Measurements from ENCODE around the gene SPATA22. TPM values are rescaled to one million over a fixed set of nuclear protein-coding genes. Genes with fewer than 3 reads are reported as not detected.
"Not testable (repeated sequence)": the region's sequence is repeated elsewhere in the genome, so short reads cannot be mapped to it uniquely, and the experiment has no call there.

The SPATA22 gene
- total RNA-seq, 1 experiment from 2014 or later, result not detected

DNA sequence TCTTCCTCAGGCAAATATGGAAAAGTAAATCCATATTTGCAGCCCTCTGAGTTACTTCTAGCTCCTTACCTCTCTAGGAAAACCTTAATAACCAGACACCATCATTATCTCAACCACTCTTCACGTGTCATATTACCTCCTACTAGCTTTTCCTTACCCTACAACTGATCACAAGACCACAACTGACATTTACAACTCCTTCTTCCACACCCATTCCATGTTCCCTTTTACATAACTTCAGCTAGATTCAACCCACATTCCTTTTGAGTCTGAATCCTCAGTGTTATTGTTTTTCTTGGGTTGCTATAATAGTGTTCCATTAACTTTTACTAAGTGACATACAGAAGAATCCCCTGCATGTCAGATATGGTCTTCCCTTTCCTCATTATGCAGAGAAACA lies 33.3 kb downstream of the SPATA22 start:
- intact Hi-C loops (cut with micrococcal nuclease), result no loop called here
- no peaks in the 10 kb centered on the region for H3K9me3 ChIP-seq (ENCODE audit: low read length)
- POLR2A ChIA-PET (ENCODE audit: unreplicated experiment), result no interaction called here
- peaks cover 28% of the 10 kb centered on the region for H3K27me3 ChIP-seq (ENCODE audit: low read length)
- no peak overlapping the region for H3K4me2 ChIP-seq (ENCODE audit: low read length)
- no peak overlapping the region for H3K9ac ChIP-seq (ENCODE audit: low read length)
- DNase-seq (no peak), ATAC-seq (no peak)
- no peak overlapping the region for H3K4me3 ChIP-seq (ENCODE audit: low read length)
- H4K20me1 ChIP-seq (ENCODE audit: low read length), result no peaks in the 10 kb centered on the region
- no peaks in the 10 kb centered on the region for H3K9me2 ChIP-seq (replicated peaks; ENCODE audit: low read length)
- CTCF ChIA-PET, result no interaction called here
- no peaks in the 10 kb centered on the region for H3K4me1 ChIP-seq (ENCODE audit: insufficient read depth, low read length)
- no peaks in the 10 kb centered on the region for H3K79me2 ChIP-seq (ENCODE audit: low read length)
- no peaks in the 10 kb centered on the region for H3K36me3 ChIP-seq (ENCODE audit: low read depth, low read length)
- no TSS peak for BruUV-seq (replicated peaks)
- H2AFZ ChIP-seq (ENCODE audit: low read length), result no peak overlapping the region
- no peaks in the 10 kb centered on the region for H3F3A ChIP-seq (ENCODE audit: low read length, unreplicated experiment)
- TF ChIP-seq EZH2 (IDR thresholded peaks at IDR 0.05; ENCODE audit: low read length, unreplicated experiment) (no peak), EZH2phosphoT487 (IDR thresholded peaks at IDR 0.05; ENCODE audit: borderline replicate concordance, low read length) (no peak)
- no peak overlapping the region for H3K27ac ChIP-seq (ENCODE audit: low read length)

DNA sequence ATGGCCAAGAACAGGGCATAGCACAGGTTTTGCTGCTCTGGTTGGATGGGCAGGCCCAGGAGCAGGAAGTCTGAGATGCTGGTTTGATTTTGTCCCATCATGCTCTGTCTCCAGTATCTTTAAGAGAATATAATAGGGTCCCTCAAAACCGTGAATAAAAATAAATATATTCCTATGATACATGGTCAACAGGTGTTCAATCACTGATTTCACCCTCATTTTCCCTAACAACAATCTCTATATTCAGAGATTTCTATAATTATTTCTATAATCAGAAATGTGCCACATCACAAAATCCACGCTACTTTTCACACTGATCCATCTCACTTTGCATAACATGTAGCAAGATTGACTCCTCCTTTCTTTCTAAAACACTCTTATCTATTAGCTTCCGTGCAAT lies 37.9 kb downstream of the SPATA22 start, which contains the start of gene OR1E2:
TSS of gene OR1E2 (minus strand) at position 101 of the 400 bp plus-strand sequence. CDS start at position 101, 0 bp downstream.
- no peak for ATAC-seq
- Histone ChIP-seq H3K9me3 (ENCODE audit: low read length) (no peaks in the 10 kb centered on the region), H3K27me3 (ENCODE audit: low read length) (peaks cover 22% of the 10 kb centered on the region), H3K36me3 (ENCODE audit: low read depth, low read length) (no peaks in the 10 kb centered on the region), H3K27ac (ENCODE audit: low read length) (no peak within 1 kb of the TSS), H3K4me2 (ENCODE audit: low read length) (no peak within 1 kb of the TSS), H3K79me2 (ENCODE audit: low read length) (no peaks in the 10 kb centered on the region), H3K9me2 (replicated peaks; ENCODE audit: low read length) (no peaks in the 10 kb centered on the region), H3K9ac (ENCODE audit: low read length) (no peak within 1 kb of the TSS), H4K20me1 (ENCODE audit: low read length) (no peaks in the 10 kb centered on the region), H2AFZ (ENCODE audit: low read length) (no peak within 1 kb of the TSS), H3F3A (ENCODE audit: low read length, unreplicated experiment) (no peaks in the 10 kb centered on the region), H3K4me1 (ENCODE audit: insufficient read depth, low read length) (no peaks in the 10 kb centered on the region), H3K4me3 (ENCODE audit: low read length) (no peak within 1 kb of the TSS)
- intact Hi-C loops (cut with micrococcal nuclease), result no loop called here
- ChIA-PET CTCF (no interaction called here), POLR2A (ENCODE audit: unreplicated experiment) (no interaction called here)
- no peak for DNase-seq
- TF ChIP-seq EZH2 (IDR thresholded peaks at IDR 0.05; ENCODE audit: low read length, unreplicated experiment) (no peak), EZH2phosphoT487 (IDR thresholded peaks at IDR 0.05; ENCODE audit: borderline replicate concordance, low read length) (no peak)
- TF ChIP-seq, protein P1, sequence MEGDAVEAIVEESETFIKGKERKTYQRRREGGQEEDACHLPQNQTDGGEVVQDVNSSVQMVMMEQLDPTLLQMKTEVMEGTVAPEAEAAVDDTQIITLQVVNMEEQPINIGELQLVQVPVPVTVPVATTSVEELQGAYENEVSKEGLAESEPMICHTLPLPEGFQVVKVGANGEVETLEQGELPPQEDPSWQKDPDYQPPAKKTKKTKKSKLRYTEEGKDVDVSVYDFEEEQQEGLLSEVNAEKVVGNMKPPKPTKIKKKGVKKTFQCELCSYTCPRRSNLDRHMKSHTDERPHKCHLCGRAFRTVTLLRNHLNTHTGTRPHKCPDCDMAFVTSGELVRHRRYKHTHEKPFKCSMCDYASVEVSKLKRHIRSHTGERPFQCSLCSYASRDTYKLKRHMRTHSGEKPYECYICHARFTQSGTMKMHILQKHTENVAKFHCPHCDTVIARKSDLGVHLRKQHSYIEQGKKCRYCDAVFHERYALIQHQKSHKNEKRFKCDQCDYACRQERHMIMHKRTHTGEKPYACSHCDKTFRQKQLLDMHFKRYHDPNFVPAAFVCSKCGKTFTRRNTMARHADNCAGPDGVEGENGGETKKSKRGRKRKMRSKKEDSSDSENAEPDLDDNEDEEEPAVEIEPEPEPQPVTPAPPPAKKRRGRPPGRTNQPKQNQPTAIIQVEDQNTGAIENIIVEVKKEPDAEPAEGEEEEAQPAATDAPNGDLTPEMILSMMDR (conservative IDR thresholded peaks at IDR 0.05; ENCODE audit: low read depth, low read length), result no peak
- no TSS peak for BruUV-seq (replicated peaks)

DNA sequence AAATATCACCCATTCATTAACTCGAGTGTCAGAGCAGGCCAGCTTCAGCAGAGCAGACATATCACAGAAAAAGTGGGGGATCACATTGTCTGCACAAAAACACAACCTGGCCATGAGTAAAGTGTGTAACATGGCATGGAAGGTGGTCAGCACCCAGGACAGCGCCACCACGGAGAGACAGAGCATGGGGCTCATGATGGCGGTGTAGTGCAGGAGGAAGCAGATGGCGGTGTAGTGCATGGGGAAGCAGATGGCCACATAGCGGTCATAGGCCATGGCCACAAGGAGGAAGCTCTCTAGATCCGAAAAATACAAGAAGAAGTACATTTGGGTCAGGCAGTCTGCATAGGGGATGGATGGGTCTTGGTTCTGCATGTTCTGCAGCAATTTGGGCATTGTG lies 38.4 kb downstream of the SPATA22 start:
- H3K9me3 ChIP-seq (ENCODE audit: low read length); H3K36me3 ChIP-seq (ENCODE audit: low read depth, low read length); H3K4me3 ChIP-seq (ENCODE audit: low read length); POLR2A ChIA-PET (ENCODE audit: unreplicated experiment); intact Hi-C loops (cut with micrococcal nuclease); ATAC-seq; CTCF ChIA-PET; H3K9me2 ChIP-seq (replicated peaks; ENCODE audit: low read length); H3K9ac ChIP-seq (ENCODE audit: low read length); H3K4me2 ChIP-seq (ENCODE audit: low read length); H3K4me1 ChIP-seq (ENCODE audit: insufficient read depth, low read length); H4K20me1 ChIP-seq (ENCODE audit: low read length); H3K27ac ChIP-seq (ENCODE audit: low read length); BruUV-seq (replicated peaks); H3K79me2 ChIP-seq (ENCODE audit: low read length); H2AFZ ChIP-seq (ENCODE audit: low read length); H3F3A ChIP-seq (ENCODE audit: low read length, unreplicated experiment): not testable (repeated sequence)
- peak; percentile 7 for DNase-seq
- peaks cover 22% of the 10 kb centered on the region for H3K27me3 ChIP-seq (ENCODE audit: low read length)

DNA sequence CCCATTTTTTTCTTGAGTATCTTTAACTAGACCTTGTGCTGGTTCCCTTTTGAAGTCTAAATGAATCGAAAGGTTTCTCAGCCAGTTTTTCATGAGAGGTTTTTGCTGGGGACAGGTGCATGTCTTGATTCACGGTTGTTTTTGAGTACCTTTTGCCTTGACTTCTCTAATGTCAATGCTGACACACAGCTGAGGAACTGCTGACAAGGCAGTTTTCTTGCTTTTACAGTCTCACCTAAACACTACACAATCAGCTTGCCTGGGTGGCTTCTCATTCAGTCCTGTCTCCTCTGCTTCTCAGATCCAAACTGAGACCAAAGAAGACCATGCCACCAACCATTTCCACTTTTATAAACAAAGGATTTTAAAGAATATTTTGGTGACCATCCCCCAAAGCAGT lies 53.4 kb downstream of the SPATA22 start:
- TF ChIP-seq, protein P1 (conservative IDR thresholded peaks at IDR 0.05; ENCODE audit: low read depth, low read length), result no peak
- TF ChIP-seq EZH2 (IDR thresholded peaks at IDR 0.05; ENCODE audit: low read length, unreplicated experiment) (no peak), EZH2phosphoT487 (IDR thresholded peaks at IDR 0.05; ENCODE audit: borderline replicate concordance, low read length) (no peak)
- H3K27me3 ChIP-seq (ENCODE audit: low read length), result peaks cover 18% of the 10 kb centered on the region; the same call in 1 of the 2 replicates
- H3K4me2 ChIP-seq (ENCODE audit: low read length), result no peak overlapping the region
- H3K9me3 ChIP-seq (ENCODE audit: low read length), result no peaks in the 10 kb centered on the region
- H3K4me3 ChIP-seq (ENCODE audit: low read length), result no peak overlapping the region
- H3K36me3 ChIP-seq (ENCODE audit: low read depth, low read length), result no peaks in the 10 kb centered on the region
- no peak overlapping the region for H2AFZ ChIP-seq (ENCODE audit: low read length)
- H3K79me2 ChIP-seq (ENCODE audit: low read length), result no peaks in the 10 kb centered on the region
- ATAC-seq (no peak), DNase-seq (no peak)
- no peaks in the 10 kb centered on the region for H3F3A ChIP-seq (ENCODE audit: low read length, unreplicated experiment)
- ChIA-PET CTCF (no interaction called here), POLR2A (ENCODE audit: unreplicated experiment) (no interaction called here)
- H3K9me2 ChIP-seq (replicated peaks; ENCODE audit: low read length), result no peaks in the 10 kb centered on the region
- intact Hi-C loops (cut with micrococcal nuclease), result no loop called here
- BruUV-seq (replicated peaks), result no TSS peak
- no peaks in the 10 kb centered on the region for H3K4me1 ChIP-seq (ENCODE audit: insufficient read depth, low read length)
- H3K27ac ChIP-seq (ENCODE audit: low read length), result no peak overlapping the region
- no peak overlapping the region for H3K9ac ChIP-seq (ENCODE audit: low read length)
- H4K20me1 ChIP-seq (ENCODE audit: low read length), result no peaks in the 10 kb centered on the region
